SU-DHL-6 (cell line): ENCODE data around the gene SIGLEC7.

Experiments used
- H2AFZ ChIP-seq: fragments of 200-600 bp; sonication (generic); 2 replicates; pipeline ENCODE4 v1.6.1; 2014; ENCODE audit warnings: low read depth, mild to moderate bottlenecking, moderate library complexity, mixed read lengths, antibody characterized with exemption, low read length; ENCODE audit not compliant: severe bottlenecking
- H3F3A ChIP-seq: fragments of 200-600 bp; shearing (Covaris generic); 2 replicates; pipeline ENCODE4 v1.6.0; 2016; ENCODE audit warnings: antibody characterized with exemption, mild to moderate bottlenecking; ENCODE audit not compliant: insufficient read depth
- H3K27ac ChIP-seq: fragments of 200-600 bp; sonication (generic); 2 replicates; pipeline ENCODE4 v1.5.1; 2016; ENCODE audit warnings: low read depth, mild to moderate bottlenecking, low read length, moderate library complexity, mixed read lengths
- H3K27me3 ChIP-seq: fragments of 200-600 bp; sonication (generic), shearing (Covaris generic); 2 replicates; pipeline ENCODE4 v1.6.0; 2014; ENCODE audit warnings: mild to moderate bottlenecking, low read length
- H3K36me3 ChIP-seq: fragments of 200-600 bp; sonication (generic); 2 replicates; pipeline ENCODE4 v1.6.1; 2014; ENCODE audit warnings: mild to moderate bottlenecking, low read length, mixed read lengths
- H3K4me2 ChIP-seq: fragments of 300-600, 200-600 bp; shearing (Covaris generic), sonication (generic); 2 replicates; pipeline ENCODE4 v1.6.0; 2014; ENCODE audit warnings: low read length, low read depth, mild to moderate bottlenecking; ENCODE audit not compliant: poor library complexity, severe bottlenecking
- H3K4me3 ChIP-seq: fragments of 200-600 bp; sonication (generic); 2 replicates; pipeline ENCODE4 v1.5.1; 2014; ENCODE audit warnings: antibody characterized with exemption, low read length, mild to moderate bottlenecking, mixed read lengths; ENCODE audit not compliant: insufficient read depth, poor library complexity, severe bottlenecking
- H3K79me2 ChIP-seq: fragments of 200-600 bp; sonication (generic); 2 replicates; pipeline ENCODE4 v1.6.1; 2014; ENCODE audit warnings: mild to moderate bottlenecking, low read length, moderate library complexity; ENCODE audit not compliant: insufficient read depth
- H3K9ac ChIP-seq: fragments of 200-600 bp; sonication (generic); 2 replicates; pipeline ENCODE4 v1.7.0; 2014; ENCODE audit warnings: mild to moderate bottlenecking, low read length
- H3K9me2 ChIP-seq: fragments of 200-600 bp; sonication (generic); replicated peaks from 2 replicates; pipeline ENCODE4 v1.6.1; 2014; ENCODE audit warnings: low read length; ENCODE audit not compliant: insufficient read depth
- H3K9me3 ChIP-seq: fragments of 200-600 bp; sonication (generic); 2 replicates; pipeline ENCODE4 v1.6.1; 2014; ENCODE audit warnings: low read length, mixed read lengths; ENCODE audit not compliant: insufficient read depth
- H4K20me1 ChIP-seq: fragments of 200-600 bp; sonication (generic); 2 replicates; pipeline ENCODE4 v1.6.1; 2014; ENCODE audit warnings: low read depth, mild to moderate bottlenecking, antibody characterized with exemption, low read length, moderate library complexity, mixed read lengths
- EZH2phosphoT487 ChIP-seq: fragments of 200-600 bp; sonication (generic), shearing (Covaris generic); conservative IDR thresholded peaks from 2 replicates; pipeline ENCODE4 v1.6.1; 2018; ENCODE audit warnings: mild to moderate bottlenecking, antibody characterized with exemption, low read length, moderate library complexity, mixed read lengths
- TF ChIP-seq, protein P1 (sequence below): fragments of 200-600 bp; sonication (generic); IDR thresholded peaks from one replicate; pipeline ENCODE4 v1.5.1; 2017; ENCODE audit warnings: antibody characterized with exemption, mild to moderate bottlenecking, low read length, moderate library complexity; ENCODE audit not compliant: insufficient read depth, poor library complexity, severe bottlenecking

The SIGLEC7 gene

GRCh38 chr19:51097796-51098195 lies 44.3 kb upstream of the SIGLEC7 start:
- no peak overlapping the region for H3K27ac ChIP-seq
- no peak overlapping the region for H3K4me3 ChIP-seq
- H3K9ac ChIP-seq = no peak overlapping the region
- H3K9me3 ChIP-seq = no peaks in the 10 kb centered on the region
- no peaks in the 10 kb centered on the region for H3K36me3 ChIP-seq
- H3K4me2 ChIP-seq = no peak overlapping the region
- no peaks in the 10 kb centered on the region for H3K9me2 ChIP-seq
- no peaks in the 10 kb centered on the region for H3K79me2 ChIP-seq
- peaks cover 2% of the 10 kb centered on the region; the same call in 1 of the 2 replicates for H4K20me1 ChIP-seq
- H3K27me3 ChIP-seq = no peaks in the 10 kb centered on the region
- TF ChIP-seq EZH2phosphoT487 = no peak
- TF ChIP-seq, protein P1, sequence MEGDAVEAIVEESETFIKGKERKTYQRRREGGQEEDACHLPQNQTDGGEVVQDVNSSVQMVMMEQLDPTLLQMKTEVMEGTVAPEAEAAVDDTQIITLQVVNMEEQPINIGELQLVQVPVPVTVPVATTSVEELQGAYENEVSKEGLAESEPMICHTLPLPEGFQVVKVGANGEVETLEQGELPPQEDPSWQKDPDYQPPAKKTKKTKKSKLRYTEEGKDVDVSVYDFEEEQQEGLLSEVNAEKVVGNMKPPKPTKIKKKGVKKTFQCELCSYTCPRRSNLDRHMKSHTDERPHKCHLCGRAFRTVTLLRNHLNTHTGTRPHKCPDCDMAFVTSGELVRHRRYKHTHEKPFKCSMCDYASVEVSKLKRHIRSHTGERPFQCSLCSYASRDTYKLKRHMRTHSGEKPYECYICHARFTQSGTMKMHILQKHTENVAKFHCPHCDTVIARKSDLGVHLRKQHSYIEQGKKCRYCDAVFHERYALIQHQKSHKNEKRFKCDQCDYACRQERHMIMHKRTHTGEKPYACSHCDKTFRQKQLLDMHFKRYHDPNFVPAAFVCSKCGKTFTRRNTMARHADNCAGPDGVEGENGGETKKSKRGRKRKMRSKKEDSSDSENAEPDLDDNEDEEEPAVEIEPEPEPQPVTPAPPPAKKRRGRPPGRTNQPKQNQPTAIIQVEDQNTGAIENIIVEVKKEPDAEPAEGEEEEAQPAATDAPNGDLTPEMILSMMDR = no peak
- H3F3A ChIP-seq = no peaks in the 10 kb centered on the region
- H2AFZ ChIP-seq = no peak overlapping the region

- Histone ChIP-seq H3K27ac (no peak overlapping the region), H3K4me3 (no peak overlapping the region), H3K4me2 (no peak overlapping the region), H3K9me3 (no peaks in the 10 kb centered on the region), H4K20me1 (peaks cover 2% of the 10 kb centered on the region; the same call in 1 of the 2 replicates), H3K79me2 (no peaks in the 10 kb centered on the region), H3K36me3 (no peaks in the 10 kb centered on the region), H2AFZ (no peak overlapping the region), H3K9me2 (no peaks in the 10 kb centered on the region), H3K9ac (no peak overlapping the region), H3F3A (no peaks in the 10 kb centered on the region), H3K27me3 (no peaks in the 10 kb centered on the region)
- TF ChIP-seq, protein P1 = no peak
- no peak for TF ChIP-seq EZH2phosphoT487
These were observed 43.6 kb upstream of the SIGLEC7 start for GRCh38 chr19:51098365-51099046.

GRCh38 chr19:51099047-51099382 lies 43.1 kb upstream of the SIGLEC7 start:
- Histone ChIP-seq H3F3A (no peaks in the 10 kb centered on the region), H2AFZ (no peak overlapping the region), H3K79me2 (no peaks in the 10 kb centered on the region), H4K20me1 (peaks cover 2% of the 10 kb centered on the region; the same call in 1 of the 2 replicates), H3K36me3 (no peaks in the 10 kb centered on the region), H3K27me3 (no peaks in the 10 kb centered on the region), H3K4me2 (no peak overlapping the region), H3K9me3 (no peaks in the 10 kb centered on the region), H3K4me3 (no peak overlapping the region), H3K9ac (no peak overlapping the region), H3K9me2 (no peaks in the 10 kb centered on the region), H3K27ac (no peak overlapping the region)
- TF ChIP-seq EZH2phosphoT487 = no peak
- TF ChIP-seq, protein P1 = no peak
